GM21367 (cell line): ENCODE results near the gene RIMBP2.

Experiments
- ATAC-seq: cut with Tn5 transposase; IDR thresholded peaks from one replicate; pipeline ENCODE4 v1.9.1; 2021; ENCODE audit not compliant: unreplicated experiment

The RIMBP2 gene

GRCh38 chr12:130398100-130398848, 317.8 kb downstream of the RIMBP2 start:
- no peak for ATAC-seq

GRCh38 chr12:130396667-130397066, 319.4 kb downstream of the RIMBP2 start:
- ATAC-seq, result no peak

GRCh38 chr12:130394906-130395305, 321.2 kb downstream of the RIMBP2 start:
- ATAC-seq, result no peak

- no peak for ATAC-seq
Observed at GRCh38 chr12:130391186-130391585, 324.9 kb downstream of the RIMBP2 start.

GRCh38 chr12:130385193-130385592, 330.9 kb downstream of the RIMBP2 start:
- ATAC-seq, result no peak

- ATAC-seq, result no peak
Observed at GRCh38 chr12:130384234-130384633, 331.9 kb downstream of the RIMBP2 start.

- ATAC-seq, result no peak
Observed at GRCh38 chr12:130382818-130383217, 333.3 kb downstream of the RIMBP2 start.

- ATAC-seq, result no peak
Observed at GRCh38 chr12:130375296-130376287, 340.5 kb downstream of the RIMBP2 start.

- no peak for ATAC-seq
Observed at GRCh38 chr12:130374083-130374482, 342.0 kb downstream of the RIMBP2 start.

GRCh38 chr12:130372936-130373335, 343.2 kb downstream of the RIMBP2 start:
- ATAC-seq, result no peak

- ATAC-seq, result no peak
Observed at GRCh38 chr12:130371296-130371695, 344.8 kb downstream of the RIMBP2 start.

GRCh38 chr12:130369816-130370215, 346.3 kb downstream of the RIMBP2 start:
- ATAC-seq, result no peak

GRCh38 chr12:130367523-130367922, 348.6 kb downstream of the RIMBP2 start:
- no peak for ATAC-seq

- ATAC-seq, result no peak
Observed at GRCh38 chr12:130367003-130367402, 349.1 kb downstream of the RIMBP2 start.

- ATAC-seq, result no peak
Observed at GRCh38 chr12:130366159-130366558, 349.9 kb downstream of the RIMBP2 start.

GRCh38 chr12:130364578-130364977, 351.5 kb downstream of the RIMBP2 start:
- ATAC-seq, result no peak

- no peak for ATAC-seq
Observed at GRCh38 chr12:130362060-130362459, 354.0 kb downstream of the RIMBP2 start.

- no peak for ATAC-seq
Observed at GRCh38 chr12:130357729-130358330, 358.3 kb downstream of the RIMBP2 start.

GRCh38 chr12:130357241-130357640, 358.9 kb downstream of the RIMBP2 start:
- no peak for ATAC-seq

GRCh38 chr12:130356222-130356621, 359.9 kb downstream of the RIMBP2 start:
- no peak for ATAC-seq

GRCh38 chr12:130354407-130354806, 361.7 kb downstream of the RIMBP2 start:
- ATAC-seq, result no peak
